GM19099 (cell line): Measurements from ENCODE around the gene NEAT1.

Experiments
- POLR2A ChIP-seq: IDR thresholded peaks from 3 replicates; pipeline ENCODE4 v1.6.1; 2011; ENCODE audit warnings: low read depth; ENCODE audit not compliant: insufficient read length; ENCODE audit errors: extremely low read depth

NEAT1 gene

DNA sequence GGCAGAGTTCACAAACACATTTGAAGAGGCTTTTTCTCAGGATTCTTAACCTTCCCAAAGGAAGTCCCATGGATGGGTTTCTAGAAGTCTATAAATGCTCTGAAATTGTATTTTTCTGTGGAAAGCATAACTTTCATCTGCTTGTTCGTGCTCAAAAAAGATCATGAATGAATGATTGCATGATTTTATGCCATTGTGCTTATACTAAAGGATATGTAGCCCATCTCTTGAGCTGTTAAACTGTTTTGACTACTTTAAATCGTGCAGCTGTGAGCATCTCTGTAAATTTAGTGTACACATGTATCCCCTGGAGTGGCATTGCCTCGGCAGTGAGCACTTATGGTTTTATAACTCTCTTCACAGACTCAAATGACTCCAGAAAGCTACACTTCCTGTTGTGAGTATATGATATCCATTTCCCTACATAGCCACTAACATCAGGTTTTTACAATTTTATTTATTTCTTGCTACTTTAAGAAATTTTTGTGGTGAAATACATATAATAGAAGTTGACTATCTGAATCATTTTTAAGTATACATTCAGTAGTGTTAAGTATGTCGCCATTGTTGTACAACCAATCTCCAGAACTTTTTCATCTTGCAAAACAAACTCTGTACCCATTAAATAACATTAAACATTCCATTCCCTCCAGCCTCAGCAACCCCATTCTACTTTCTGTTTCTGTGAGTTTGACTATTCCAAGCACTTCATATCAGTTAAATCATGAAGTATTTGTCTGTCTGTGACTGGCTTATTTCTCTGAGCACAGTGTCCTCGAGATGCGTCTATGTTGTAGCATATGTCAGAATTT is 8.0 kb downstream of the NEAT1 start:
- TF ChIP-seq POLR2A, result no peak

DNA sequence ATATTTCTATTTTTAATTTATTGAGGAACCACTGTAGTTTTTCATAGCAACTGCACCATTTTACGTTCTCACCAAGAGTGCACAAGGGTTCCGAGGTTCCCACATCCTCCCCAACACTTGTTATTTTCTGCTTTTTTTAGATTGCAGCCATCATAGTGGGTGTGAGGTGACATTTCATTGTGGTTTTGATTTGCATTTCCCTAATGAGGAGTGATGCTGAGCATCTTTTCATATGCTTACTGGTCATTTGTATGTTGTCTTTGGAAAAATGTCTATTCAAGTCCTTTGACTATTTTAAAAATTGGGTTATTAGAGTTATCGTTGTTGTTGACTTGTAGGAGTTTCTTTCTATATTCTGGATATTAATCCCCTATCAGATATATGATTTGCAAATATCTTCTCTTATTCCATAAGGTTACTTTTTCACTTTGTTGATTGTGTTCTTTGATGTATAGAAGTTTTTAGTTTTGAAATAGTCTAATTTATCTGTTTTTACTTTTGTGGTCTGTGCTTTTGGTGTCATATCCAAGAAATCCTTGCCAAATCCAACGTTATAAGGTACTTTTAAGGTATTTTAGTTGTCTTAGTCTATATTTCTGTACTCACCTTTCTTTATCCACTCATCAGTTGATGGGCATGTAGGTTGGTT is 9.0 kb downstream of the NEAT1 start:
- peak; percentile 19 for TF ChIP-seq POLR2A

DNA sequence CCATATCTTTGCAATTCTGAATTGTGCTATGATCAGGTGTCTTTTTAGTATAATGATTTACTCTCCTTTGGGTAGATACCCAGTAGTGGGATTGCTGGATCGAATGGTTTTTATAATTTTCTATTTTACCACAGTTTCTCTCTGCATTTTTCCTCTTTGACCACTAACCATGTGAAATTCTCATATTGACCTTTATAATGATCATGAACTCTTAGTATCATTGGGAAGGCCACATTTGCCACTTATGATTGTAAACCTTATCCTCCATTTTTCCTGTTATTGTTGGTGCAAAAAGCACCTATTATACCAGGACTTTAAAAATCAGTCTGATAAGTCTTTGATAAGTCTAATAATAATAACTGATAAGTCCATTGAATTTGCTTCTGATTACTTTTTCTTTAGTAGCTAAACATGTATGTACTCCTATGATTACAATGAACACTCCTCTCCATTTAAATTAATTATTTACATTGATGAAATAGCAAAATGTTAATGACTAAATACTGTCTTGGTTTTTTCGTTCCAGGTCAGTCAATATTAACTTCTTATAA is 9.6 kb downstream of the NEAT1 start:
- no peak for TF ChIP-seq POLR2A

DNA sequence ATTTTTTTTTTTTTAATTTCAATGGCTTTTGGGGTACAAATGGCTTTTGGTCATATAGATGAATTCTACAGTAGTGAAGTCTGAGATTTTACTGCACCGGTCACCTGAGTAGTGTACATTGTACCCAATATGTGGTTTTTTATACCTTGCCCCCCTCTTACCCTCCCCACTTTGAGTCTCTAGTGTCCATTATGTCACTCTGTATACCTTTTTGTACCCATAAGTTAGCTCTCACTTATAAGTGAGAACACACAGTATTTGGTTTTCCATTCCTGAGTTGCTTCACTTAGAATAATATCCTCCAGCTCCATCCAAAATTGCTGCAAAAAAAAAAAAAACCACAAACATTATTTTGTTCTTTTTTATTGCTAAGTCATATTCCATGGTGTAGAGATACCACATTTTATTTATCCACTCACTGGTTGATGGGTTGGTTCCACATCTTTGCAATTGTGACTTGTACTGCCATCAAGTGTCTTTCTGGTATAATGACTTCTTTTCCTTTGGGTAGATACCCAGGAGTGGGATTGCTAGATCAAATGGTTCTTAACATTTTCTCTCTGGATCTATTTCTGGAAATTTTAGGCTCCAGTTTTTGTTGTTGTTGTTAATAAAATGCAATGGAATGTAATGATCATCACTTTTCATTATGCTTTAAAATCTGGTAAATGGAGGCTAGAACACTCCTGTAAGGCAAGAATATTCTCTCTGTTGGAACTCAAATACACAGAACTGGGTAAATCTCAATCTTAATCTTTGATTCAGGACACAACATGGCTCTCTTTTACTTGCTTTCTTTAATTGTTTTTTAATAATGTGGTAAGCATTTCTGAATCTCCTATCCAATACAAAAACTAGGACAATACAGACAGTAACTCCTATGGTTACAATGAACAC is 10.3 kb downstream of the NEAT1 start:
- TF ChIP-seq POLR2A, result no peak

DNA sequence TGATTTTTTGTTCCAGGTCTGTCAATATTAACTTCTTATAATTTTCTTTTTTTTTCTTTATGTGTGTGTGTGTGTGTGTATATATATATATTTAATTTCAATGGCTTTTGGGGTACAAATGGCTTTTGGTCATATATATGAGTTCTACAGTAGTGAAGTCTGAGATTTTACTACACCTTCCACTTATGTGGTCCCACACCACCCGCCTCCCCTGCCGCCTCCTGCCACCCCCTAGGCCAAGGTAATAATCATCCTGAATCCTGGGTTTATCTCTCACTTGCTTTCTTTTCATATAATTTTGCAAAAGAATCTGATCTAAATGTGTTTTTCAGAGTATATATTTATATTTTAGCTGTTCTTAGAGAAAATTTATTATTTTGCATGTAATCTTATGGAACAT is 11.1 kb downstream of the NEAT1 start:
- no peak for TF ChIP-seq POLR2A

DNA sequence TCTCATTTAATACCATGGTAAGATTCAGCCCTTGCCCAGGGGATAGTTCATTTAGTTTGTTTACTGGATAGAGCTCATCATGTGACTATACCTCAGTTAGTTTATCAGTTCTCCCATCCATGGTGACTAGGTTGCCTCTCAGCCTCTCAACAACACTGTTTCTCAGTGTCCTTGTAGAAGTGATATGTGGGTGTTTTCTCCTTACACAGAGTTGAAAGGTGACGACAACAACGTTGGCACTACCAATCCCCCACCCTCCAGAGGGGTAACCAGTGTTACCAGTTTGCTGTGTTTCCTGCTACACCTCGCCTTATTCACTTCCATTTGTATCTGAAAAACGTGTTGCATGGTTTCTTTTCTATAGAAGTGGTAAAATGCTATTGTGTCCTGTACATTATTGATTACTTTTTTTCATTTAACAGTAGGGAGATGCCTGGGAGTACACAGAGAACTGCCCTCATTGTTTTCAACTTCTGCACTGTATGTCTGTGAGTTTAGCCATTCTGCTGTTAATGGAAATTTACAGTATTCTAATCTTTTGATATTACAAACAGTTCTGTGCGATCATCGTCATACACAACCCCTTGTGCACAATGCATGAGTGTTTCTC is 11.6 kb downstream of the NEAT1 start:
- no peak for TF ChIP-seq POLR2A

DNA sequence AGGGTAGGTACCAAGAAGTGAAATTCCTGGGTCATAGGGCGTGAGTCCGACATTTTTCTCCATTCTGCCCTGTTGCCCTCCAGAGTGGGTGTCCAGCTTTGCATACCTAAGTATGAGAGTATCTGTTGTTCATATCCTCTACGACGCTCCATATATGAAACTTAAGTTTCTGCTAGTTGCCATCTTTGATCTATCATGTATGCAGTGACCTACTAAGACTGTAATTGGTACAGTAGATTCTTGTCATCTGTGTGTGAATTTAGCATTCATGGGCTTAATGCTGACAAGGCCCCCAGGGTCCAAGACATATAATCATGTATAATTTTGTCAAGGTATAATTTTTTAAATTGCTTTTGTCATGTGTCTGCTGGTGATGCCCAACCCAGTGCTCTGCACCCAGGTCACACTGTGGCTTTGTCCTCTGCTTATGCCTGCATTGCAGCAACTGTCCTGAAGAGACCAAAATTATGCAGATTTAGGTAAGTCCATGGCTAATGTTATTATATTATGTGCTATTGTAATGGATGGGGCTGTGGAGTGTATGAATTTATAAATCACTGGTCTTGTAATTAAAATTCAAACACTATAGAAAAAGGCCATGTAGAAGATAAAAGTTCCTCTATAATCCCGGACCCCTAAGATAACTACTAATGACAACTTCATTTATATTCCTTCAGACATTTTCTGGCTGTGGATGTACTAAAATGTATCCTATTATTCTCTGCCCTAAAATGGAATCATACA is 12.2 kb downstream of the NEAT1 start:
- TF ChIP-seq POLR2A, result peak; percentile 36

DNA sequence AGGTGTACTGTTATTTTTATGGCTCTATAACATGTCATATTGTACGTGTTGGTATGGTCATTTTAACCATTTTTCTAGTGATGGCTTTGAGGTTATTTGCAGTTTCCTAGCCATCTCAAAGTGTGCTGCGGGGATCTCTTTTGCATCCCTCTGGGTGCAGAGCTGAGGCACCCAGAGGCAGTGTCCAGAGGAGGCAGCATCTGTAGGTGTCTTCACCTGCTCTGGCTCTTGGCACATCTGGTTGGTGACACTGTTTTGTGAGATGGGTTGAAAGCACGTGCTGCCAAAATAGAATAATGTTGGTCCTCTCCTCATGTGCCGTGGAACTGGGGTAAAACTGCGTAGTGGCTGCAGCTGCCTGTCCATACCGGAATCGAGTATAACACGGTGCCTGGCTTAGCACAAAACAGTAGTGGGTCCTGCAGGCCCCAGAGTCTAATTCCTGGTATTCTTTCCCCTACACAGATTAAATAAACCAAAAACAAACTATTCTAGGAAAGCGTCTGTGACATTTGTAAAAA is 12.9 kb downstream of the NEAT1 start:
- TF ChIP-seq POLR2A, result no peak

DNA sequence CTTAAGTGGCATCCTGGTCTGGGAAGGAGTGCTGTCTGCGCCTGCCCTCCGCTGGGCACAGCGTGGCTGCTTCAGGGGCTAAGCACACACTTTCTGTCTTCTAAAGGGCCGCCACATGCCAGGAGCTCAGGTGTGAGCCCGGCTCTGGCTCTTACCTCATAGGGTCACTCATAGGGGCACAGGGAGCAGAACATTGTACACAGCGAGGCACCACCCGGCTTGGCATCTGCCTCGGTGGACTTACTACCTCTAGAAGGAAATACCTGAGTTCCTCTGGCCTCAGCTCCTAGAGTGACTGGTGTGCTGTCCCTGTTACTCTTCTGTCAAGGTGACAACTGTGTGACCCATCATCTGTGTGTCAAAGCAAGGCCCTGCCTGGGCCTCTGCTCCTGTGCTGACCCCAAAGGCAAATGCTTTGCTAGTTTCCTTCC is 13.4 kb downstream of the NEAT1 start:
- TF ChIP-seq POLR2A, result no peak

DNA sequence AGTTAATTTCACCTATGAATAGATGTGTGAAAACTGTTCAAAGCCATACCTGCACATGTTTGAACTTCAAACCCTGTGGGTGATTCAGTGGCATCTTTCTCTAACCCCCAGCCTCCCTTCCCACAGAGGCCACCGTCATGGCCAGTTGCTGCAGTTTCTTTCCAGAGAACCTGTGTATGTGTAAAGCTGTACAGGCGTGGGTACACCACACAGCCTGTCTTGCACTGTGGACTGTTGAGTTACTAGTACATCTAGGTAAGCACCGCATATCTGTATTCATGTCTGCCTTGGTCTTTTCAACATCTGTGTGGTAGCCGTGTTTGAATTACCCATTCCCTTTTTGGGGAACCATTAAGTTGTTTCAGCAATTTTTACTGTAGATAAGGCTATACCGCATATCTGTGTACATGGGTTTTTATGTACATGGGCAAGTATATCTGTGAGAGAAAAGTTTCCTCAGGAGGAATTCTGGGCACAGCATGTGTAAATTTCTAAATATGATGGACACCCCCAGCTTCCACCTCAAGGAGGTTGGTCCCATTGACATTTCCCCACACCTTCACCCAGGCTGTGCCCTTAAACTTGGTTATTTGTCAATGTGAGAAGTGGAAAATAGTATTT is 13.9 kb downstream of the NEAT1 start:
- no peak for TF ChIP-seq POLR2A

DNA sequence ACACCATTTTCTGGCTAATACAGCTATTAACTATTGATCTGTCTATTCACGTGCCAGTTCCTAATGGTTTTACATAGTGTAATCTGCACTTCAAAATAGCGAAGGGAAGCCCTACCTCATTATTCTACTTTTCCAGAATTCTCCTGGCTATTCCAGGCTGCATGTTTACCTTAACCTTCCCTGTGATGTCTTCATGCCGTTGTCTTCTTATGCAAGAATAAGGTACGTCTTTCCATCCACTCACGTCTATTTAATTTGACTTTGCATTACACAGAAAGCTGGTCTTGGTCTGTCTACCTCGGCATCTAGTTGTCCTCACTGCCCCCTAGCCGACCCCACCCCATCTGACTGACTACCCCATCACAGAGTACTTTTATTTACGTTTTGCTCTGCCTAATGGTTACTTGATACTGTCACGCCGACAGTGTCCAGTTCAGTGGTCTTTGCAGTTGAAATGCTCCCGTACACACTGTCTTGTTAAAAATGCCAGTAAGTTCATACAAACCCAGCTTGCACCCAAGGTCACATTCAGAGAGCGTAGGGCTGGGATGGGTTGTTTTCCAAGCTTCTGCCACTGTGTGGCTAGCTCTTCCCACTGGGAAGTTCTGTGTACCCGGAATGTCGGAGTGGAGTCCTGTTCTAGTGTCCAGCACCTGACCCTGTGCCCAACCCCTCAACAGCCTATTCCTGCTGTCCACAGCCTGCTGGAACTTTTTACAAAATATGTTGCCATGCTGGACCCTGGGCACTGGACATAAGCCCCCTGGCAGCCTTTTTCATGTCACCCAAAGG is 15.0 kb downstream of the NEAT1 start:
- no peak for TF ChIP-seq POLR2A

DNA sequence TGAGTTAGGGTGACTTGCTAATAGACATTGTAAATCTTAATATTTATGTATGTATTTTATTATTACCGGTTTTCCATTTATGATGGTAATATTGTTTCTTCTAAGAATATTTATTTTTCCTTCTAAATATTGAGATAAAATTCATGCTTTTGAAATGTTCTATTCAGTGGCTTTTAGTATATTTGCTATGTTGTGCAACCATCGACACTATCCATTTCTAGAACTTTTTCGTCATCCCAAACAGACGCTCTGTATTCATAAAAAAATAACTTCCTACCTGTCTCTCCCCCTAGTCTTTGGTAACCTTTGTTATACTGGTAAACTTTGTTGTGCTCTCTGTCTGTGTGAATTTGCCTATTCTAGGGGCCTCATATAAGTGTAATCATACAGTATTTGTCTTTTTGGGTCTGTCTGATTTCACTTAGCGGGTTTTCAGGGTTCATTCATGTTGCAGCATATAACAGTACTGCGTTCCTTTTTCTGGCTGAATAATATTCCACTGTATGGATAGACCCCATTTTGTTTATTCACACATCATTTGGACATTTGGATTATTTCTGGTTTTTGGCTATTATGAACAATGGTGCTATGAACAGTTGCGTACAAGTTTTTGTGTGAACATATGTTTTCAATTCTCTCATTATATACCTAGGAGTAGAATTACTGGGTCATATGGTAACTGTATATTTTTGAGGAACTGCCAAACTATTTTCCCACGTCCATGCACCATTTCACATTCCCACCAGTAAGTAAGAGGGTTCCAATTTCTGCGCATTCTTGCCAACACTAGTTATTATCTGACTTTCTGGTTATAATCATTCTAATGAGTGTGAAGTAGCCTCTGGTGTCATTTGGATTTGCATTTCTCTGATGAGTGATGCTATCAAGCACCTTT is 15.9 kb downstream of the NEAT1 start:
- peak; percentile 15 for TF ChIP-seq POLR2A
